HFFc6 (cell line): ENCODE data around the gene ASB11. TPM values are rescaled to one million over a fixed set of nuclear protein-coding genes. Genes with fewer than 3 reads are reported as not detected.
A peak's percentile ranks its signal among the peaks of the same experiment; 100 is the strongest.

Experiments
- DNase-seq: peaks from one replicate; pipeline ENCODE4 v3.0.0-alpha.2; 2018
- H3K27ac Mint-ChIP-seq: 2 replicates; pipeline ENCODE4 v1.8.0; 2020; ENCODE audit warnings: mild to moderate bottlenecking, mixed read lengths
- H3K27me3 Mint-ChIP-seq: 2 replicates; pipeline ENCODE4 v1.8.0; 2021; ENCODE audit warnings: mild to moderate bottlenecking, moderate library complexity, mixed read lengths; ENCODE audit not compliant: insufficient read depth
- H3K36me3 Mint-ChIP-seq: 2 replicates; pipeline ENCODE4 v1.8.0; 2021; ENCODE audit warnings: low read depth, mixed read lengths
- H3K4me1 Mint-ChIP-seq: 2 replicates; pipeline ENCODE4 v1.8.0; 2020; ENCODE audit warnings: low read depth, mixed read lengths
- H3K4me3 Mint-ChIP-seq: 2 replicates; pipeline ENCODE4 v1.8.0; 2020; ENCODE audit warnings: mild to moderate bottlenecking, moderate library complexity, mixed read lengths
- H3K9me3 Mint-ChIP-seq: 2 replicates; pipeline ENCODE4 v1.8.0; 2020; ENCODE audit warnings: mild to moderate bottlenecking, mixed read lengths
- total RNA-seq, 6 experiments: library from RNA; stranded (reverse); fragmentation: NEBNext Ultra II Directional; extraction: Animal tissue kit (Norgen Biotek cat#: 25700); gene quantifications; 2 replicates in 1 of 6; 3 replicates in 5 of 6; pipeline ENCODE4 v1.2.3, GENCODE V29; 2021
- TF ChIP-seq, protein P1 (sequence below): fragments of 200-600 bp; sonication (generic); IDR thresholded peaks from 2 replicates; pipeline ENCODE4 v1.5.0; 2021; ENCODE audit warnings: antibody characterized with exemption, mild to moderate bottlenecking

Gene ASB11
- total RNA-seq, 6 experiments from 2014 or later = not detected

DNA sequence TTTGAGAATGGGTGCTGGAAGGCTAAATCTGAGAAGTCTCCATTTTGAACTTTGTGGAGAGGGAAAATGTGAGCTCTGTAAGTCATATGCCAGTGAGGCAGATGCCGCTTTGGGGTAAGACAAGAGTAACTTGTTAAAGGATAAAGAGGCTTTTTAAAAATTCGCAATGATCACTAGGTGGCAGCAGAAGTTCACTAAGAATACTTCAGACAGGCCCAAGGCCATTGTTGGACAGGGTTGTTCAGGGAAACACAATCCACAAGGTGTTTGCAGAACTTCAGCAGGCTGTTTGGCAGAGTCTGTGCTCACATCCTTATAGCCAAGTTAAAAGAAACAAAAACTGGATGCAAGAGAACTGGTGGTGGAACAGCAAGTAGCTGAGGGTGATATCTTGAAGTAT, 33.6 kb upstream of the ASB11 start:
- no peaks in the 10 kb centered on the region; the same call in none of the 2 replicates for H3K27me3 Mint-ChIP-seq
- H3K27ac Mint-ChIP-seq = no peak overlapping the region
- H3K36me3 Mint-ChIP-seq = no peaks in the 10 kb centered on the region
- no peaks in the 10 kb centered on the region for H3K9me3 Mint-ChIP-seq
- H3K4me1 Mint-ChIP-seq = no peaks in the 10 kb centered on the region
- H3K4me3 Mint-ChIP-seq = no peak overlapping the region
- TF ChIP-seq, protein P1, sequence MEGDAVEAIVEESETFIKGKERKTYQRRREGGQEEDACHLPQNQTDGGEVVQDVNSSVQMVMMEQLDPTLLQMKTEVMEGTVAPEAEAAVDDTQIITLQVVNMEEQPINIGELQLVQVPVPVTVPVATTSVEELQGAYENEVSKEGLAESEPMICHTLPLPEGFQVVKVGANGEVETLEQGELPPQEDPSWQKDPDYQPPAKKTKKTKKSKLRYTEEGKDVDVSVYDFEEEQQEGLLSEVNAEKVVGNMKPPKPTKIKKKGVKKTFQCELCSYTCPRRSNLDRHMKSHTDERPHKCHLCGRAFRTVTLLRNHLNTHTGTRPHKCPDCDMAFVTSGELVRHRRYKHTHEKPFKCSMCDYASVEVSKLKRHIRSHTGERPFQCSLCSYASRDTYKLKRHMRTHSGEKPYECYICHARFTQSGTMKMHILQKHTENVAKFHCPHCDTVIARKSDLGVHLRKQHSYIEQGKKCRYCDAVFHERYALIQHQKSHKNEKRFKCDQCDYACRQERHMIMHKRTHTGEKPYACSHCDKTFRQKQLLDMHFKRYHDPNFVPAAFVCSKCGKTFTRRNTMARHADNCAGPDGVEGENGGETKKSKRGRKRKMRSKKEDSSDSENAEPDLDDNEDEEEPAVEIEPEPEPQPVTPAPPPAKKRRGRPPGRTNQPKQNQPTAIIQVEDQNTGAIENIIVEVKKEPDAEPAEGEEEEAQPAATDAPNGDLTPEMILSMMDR = peak; percentile 73
- DNase-seq = peak; percentile 53

DNA sequence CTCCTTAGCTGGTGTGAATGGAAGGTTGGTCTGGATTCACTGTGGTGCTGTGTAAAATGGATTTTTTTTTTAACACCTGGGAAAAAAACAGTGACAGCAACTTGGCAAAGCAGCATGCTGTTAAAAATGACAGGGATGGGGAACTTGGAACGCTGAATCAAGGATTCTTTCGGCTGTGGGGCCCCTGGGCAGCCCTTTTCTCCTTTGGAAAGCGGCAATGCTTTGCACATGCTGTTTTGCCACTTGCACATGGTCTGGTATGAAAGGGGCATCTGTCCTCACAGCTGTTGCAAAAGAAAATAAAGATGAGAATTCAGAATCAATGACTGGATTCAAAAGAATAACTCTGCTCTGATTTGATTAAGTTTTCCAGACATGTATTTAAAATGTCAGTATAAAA, 30.5 kb upstream of the ASB11 start:
- H3K9me3 Mint-ChIP-seq = no peaks in the 10 kb centered on the region
- TF ChIP-seq, protein P1 = no peak
- H3K27me3 Mint-ChIP-seq = no peaks in the 10 kb centered on the region; the same call in none of the 2 replicates
- no peak overlapping the region for H3K4me3 Mint-ChIP-seq
- H3K36me3 Mint-ChIP-seq = no peaks in the 10 kb centered on the region
- peaks cover 6% of the 10 kb centered on the region for H3K4me1 Mint-ChIP-seq
- no peak for DNase-seq
- H3K27ac Mint-ChIP-seq = no peak overlapping the region

DNA sequence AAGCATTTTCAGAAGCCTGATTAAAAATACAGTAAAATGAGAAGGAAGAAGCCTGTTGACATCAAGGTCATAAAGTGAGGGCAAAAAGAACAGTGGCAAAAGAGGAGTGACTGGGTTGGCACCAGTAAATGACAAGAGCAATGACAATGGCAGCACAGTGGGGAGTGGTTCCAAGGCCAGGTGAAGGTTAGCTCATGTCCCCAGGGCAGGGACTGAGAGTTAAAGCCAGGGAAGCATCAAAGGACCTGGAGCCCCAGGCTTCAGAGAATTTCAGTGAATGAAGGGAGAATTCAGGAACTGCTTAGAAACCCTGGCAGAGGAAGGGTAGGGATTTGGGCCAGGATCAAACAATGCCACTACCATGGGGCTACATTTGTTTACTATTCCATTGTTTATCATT, 28.7 kb upstream of the ASB11 start:
- H3K27me3 Mint-ChIP-seq = peaks cover 4% of the 10 kb centered on the region
- no peak overlapping the region for H3K27ac Mint-ChIP-seq
- no peaks in the 10 kb centered on the region for H3K9me3 Mint-ChIP-seq
- DNase-seq = no peak
- TF ChIP-seq, protein P1 = no peak
- no peaks in the 10 kb centered on the region for H3K36me3 Mint-ChIP-seq
- no peak overlapping the region for H3K4me3 Mint-ChIP-seq
- H3K4me1 Mint-ChIP-seq = peaks cover 6% of the 10 kb centered on the region

DNA sequence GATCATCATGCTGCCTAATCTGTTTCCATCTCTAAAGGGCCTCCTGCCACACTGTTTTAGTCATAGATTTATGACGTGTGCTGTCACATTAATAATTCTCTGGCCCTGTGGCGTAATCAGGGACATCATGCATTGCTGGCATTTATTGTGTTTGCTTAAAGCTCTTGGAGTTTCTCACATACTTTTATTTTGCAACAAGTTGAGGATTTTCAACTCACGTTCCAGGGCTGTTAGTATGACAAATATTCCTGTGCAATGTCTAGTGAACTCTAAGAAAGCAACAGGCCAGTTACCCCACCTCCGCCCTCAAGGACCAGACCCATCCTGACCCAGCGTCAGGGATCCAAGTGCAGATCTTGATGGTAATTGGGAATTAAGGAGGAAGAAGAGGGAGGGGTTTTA, 27.6 kb upstream of the ASB11 start:
- no peak overlapping the region for H3K27ac Mint-ChIP-seq
- peak; percentile 48 for DNase-seq
- H3K4me1 Mint-ChIP-seq = peaks cover 6% of the 10 kb centered on the region

DNA sequence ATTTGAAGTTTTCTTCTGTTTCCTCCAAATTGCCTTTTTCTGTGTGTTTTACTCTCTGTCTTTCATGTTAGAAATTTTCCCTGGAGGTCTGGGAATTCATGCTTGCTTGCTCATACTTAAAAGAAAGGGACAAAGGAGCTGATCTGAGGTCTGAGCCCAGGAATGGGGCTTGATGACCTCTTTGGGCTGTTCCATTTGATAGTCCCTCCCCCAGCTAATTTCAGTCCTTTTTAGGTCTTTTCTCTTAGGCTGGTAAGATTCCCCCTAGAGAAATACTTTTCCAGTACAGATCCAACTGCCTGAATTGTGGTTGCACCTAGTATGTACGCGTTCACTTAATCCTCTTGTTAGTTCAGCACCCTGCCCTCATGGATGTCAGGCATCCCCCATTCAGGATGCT, 25.4 kb upstream of the ASB11 start:
- peaks cover 4% of the 10 kb centered on the region; the same call in 1 of the 2 replicates for H3K27me3 Mint-ChIP-seq
- no peak for DNase-seq
- TF ChIP-seq, protein P1 = no peak
- H3K4me1 Mint-ChIP-seq = peaks cover 13% of the 10 kb centered on the region
- no peaks in the 10 kb centered on the region for H3K36me3 Mint-ChIP-seq
- no peak overlapping the region for H3K27ac Mint-ChIP-seq
- no peaks in the 10 kb centered on the region for H3K9me3 Mint-ChIP-seq
- H3K4me3 Mint-ChIP-seq = no peak overlapping the region

More for the DNA sequence above, 27.6 kb upstream of the ASB11 start:
- Mint-ChIP-seq H3K4me3 (no peak overlapping the region), H3K27me3 (peaks cover 4% of the 10 kb centered on the region; the same call in 1 of the 2 replicates), H3K36me3 (no peaks in the 10 kb centered on the region), H3K9me3 (no peaks in the 10 kb centered on the region)
- TF ChIP-seq, protein P1 = no peak

DNA sequence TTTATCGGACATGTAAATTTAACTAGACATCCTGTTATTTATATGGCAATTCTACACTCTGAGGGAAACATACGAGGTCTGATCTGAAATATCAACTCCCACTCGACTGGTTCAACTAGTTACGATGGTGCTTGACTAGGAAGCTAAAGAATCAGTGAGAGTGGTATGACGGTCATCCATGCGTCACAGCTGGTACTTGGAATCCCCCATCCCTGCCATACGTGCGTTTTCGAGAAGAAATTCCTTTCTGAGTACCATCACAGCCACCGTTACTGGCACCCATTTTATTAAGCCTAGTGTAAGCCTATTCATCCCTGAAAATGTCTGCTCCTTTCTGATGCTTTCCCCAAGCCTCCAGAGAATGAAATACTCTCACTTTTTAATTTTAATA, 20.6 kb upstream of the ASB11 start:
- H3K4me1 Mint-ChIP-seq = peaks cover 6% of the 10 kb centered on the region; the same call in 1 of the 2 replicates
- H3K27me3 Mint-ChIP-seq = peaks cover 4% of the 10 kb centered on the region; the same call in 1 of the 2 replicates
- H3K9me3 Mint-ChIP-seq = no peaks in the 10 kb centered on the region
- DNase-seq = peak; percentile 29
- peak overlapping the region; percentile 88 for H3K27ac Mint-ChIP-seq
- no peaks in the 10 kb centered on the region for H3K36me3 Mint-ChIP-seq
- TF ChIP-seq, protein P1 = no peak
- H3K4me3 Mint-ChIP-seq = peak overlapping the region; percentile 92
